Neural progenitor cell (in vitro differentiated cells): ENCODE data around the gene ANP32E.
"Not testable (repeated sequence)": the region's sequence is repeated elsewhere in the genome, so short reads cannot be mapped to it uniquely, and the experiment has no call there.

ENCODE experiments used
- EZH2 ChIP-seq: fragments of 200-600 bp; sonication (generic); IDR thresholded peaks from 2 replicates; pipeline ENCODE4 v1.6.1; 2017; ENCODE audit warnings: antibody characterized with exemption, mild to moderate bottlenecking, moderate library complexity
- EZH2phosphoT487 ChIP-seq: fragments of 200-600 bp; sonication (generic); IDR thresholded peaks from 2 replicates; pipeline ENCODE4 v1.6.1; 2017; ENCODE audit warnings: antibody characterized with exemption
- TF ChIP-seq, protein P1 (sequence below): fragments of 200-600 bp; sonication (generic); IDR thresholded peaks from 2 replicates; pipeline ENCODE4 v1.5.1; 2017; ENCODE audit warnings: antibody characterized with exemption, mild to moderate bottlenecking

DNA sequence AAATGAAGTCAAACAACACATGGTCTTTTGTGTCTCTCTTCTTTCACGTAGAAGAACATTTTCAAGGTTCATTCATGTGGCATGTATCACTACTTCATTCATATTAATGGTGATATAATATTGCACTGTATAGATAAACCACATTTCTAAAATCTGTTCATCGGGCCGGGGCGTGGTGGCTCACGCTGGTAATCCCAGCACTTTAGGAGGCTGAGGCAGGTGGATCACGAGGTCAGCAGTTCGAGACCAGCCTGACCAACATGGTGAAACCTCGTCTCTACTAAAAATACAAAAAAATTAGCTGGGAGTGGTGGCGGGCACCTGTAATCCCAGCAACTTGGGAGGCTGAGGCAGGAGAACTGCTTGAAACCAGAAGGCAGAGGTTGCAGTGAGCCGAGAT, 7.7 kb downstream of the ANP32E start:
- TF ChIP-seq EZH2, EZH2phosphoT487: not testable (repeated sequence)
- TF ChIP-seq, protein P1, sequence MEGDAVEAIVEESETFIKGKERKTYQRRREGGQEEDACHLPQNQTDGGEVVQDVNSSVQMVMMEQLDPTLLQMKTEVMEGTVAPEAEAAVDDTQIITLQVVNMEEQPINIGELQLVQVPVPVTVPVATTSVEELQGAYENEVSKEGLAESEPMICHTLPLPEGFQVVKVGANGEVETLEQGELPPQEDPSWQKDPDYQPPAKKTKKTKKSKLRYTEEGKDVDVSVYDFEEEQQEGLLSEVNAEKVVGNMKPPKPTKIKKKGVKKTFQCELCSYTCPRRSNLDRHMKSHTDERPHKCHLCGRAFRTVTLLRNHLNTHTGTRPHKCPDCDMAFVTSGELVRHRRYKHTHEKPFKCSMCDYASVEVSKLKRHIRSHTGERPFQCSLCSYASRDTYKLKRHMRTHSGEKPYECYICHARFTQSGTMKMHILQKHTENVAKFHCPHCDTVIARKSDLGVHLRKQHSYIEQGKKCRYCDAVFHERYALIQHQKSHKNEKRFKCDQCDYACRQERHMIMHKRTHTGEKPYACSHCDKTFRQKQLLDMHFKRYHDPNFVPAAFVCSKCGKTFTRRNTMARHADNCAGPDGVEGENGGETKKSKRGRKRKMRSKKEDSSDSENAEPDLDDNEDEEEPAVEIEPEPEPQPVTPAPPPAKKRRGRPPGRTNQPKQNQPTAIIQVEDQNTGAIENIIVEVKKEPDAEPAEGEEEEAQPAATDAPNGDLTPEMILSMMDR = not testable (repeated sequence)
